Activated CD8-positive, alpha-beta T cell treated with anti-CD3 and anti-CD28 coated beads for 36 hours (primary cell): ENCODE measurements around the gene MXD1. TPM values are rescaled to one million over a fixed set of nuclear protein-coding genes. Genes with fewer than 3 reads are reported as not detected.

Experiments used
- ATAC-seq: fragments of 200-7000 bp; cut with Tn5 transposase; one replicate; pipeline ENCODE4 v1.10.0; 2021; ENCODE audit warnings: mild to moderate bottlenecking, moderate library complexity
- CTCF ChIA-PET: fragments of 350-600 bp; sonication (Branson Sonifier 250); formaldehyde crosslinking; loops from one replicate; lab custom pipeline; 2021; ENCODE audit warnings: antibody characterized with exemption; lab: Charles Lee
- POLR2A ChIA-PET: fragments of 350-600 bp; sonication (Branson Sonifier 250); formaldehyde crosslinking; loops from one replicate; lab custom pipeline; 2021; ENCODE audit warnings: antibody characterized with exemption; lab: Charles Lee
- DNase-seq: peaks from one replicate; pipeline ENCODE4 v3.0.0-alpha.2; 2020
- H3K27ac Mint-ChIP-seq: one replicate; pipeline ENCODE4 v1.8.0; 2021; ENCODE audit warnings: mild to moderate bottlenecking, mixed read lengths
- H3K27me3 Mint-ChIP-seq: one replicate; pipeline ENCODE4 v1.8.0; 2021; ENCODE audit warnings: mixed read lengths
- H3K36me3 Mint-ChIP-seq: one replicate; pipeline ENCODE4 v1.8.0; 2021; ENCODE audit warnings: low read depth, mixed read lengths
- H3K4me1 Mint-ChIP-seq: one replicate; pipeline ENCODE4 v1.8.0; 2021; ENCODE audit warnings: low read depth, mixed read lengths
- H3K4me3 Mint-ChIP-seq: one replicate; pipeline ENCODE4 v1.8.0; 2021; ENCODE audit warnings: mild to moderate bottlenecking, moderate library complexity, mixed read lengths
- H3K9me3 Mint-ChIP-seq: one replicate; pipeline ENCODE4 v1.8.0; 2021; ENCODE audit warnings: mixed read lengths
- intact Hi-C: fragments of 100-400 bp; cut with micrococcal nuclease; formaldehyde crosslinking; loops from one replicate; pipeline ENCODE4 v1.10.0; 2022
- total RNA-seq, 2 experiments: library from RNA; stranded (reverse); gene quantifications; one replicate each; pipeline ENCODE4 v1.2.3, GENCODE V29; 2021
- TF ChIP-seq, protein P1 (sequence below): fragments of 200-600 bp; IDR thresholded peaks from one replicate; pipeline ENCODE4 v1.8.0; 2022; ENCODE audit warnings: antibody characterized with exemption, mild to moderate bottlenecking

The MXD1 gene
- total RNA-seq, 2 experiments from 2014 or later = 9.9 to 11.7 TPM

DNA sequence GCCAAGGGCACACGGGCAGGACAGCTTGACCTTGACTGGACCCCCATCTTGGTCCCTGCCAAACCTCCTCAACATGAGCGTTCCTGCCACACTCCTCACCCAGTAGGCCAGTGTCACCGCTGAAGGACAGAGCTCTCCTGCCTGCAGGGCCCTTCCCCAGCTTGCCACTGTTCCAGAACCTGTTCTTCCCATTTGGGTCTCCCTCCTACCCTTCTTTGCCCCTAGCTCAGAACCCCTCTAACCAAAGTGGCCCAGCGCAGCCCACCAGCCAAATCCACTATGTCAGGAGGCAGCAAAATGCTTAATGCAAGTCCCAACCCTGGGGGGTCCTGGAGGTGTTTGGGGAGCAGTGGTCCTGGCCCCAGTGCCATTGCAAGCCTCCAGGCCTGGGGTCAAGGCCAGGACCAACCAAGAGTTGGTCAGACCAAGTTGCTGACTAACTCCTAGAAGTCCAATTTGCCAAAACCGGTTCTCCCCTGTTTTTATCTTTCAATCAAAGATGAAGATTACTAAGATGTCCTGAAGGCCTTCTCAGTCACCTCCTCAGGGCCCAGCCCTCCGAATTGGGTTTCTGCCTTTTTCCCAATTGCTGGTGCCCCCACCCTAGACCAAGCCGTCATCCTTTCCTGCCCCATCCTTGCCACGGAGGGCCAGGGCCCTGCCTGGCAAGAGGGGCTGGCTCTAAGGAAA is 51.0 kb downstream of the MXD1 start:
- ChIA-PET CTCF (no interaction called here), POLR2A (interaction anchor here (1.1 kb wide), 1 partner anchor 11 kb away, joined by 3 read pairs; no protein-coding TSS in a partner anchor)
- H3K36me3 Mint-ChIP-seq = no peaks in the 10 kb centered on the region
- H3K9me3 Mint-ChIP-seq = no peaks in the 10 kb centered on the region
- DNase-seq (no peak), ATAC-seq (no peak)
- H3K4me1 Mint-ChIP-seq = peaks cover 2% of the 10 kb centered on the region
- no peak overlapping the region for H3K27ac Mint-ChIP-seq
- no peak overlapping the region for H3K4me3 Mint-ChIP-seq
- TF ChIP-seq, protein P1, sequence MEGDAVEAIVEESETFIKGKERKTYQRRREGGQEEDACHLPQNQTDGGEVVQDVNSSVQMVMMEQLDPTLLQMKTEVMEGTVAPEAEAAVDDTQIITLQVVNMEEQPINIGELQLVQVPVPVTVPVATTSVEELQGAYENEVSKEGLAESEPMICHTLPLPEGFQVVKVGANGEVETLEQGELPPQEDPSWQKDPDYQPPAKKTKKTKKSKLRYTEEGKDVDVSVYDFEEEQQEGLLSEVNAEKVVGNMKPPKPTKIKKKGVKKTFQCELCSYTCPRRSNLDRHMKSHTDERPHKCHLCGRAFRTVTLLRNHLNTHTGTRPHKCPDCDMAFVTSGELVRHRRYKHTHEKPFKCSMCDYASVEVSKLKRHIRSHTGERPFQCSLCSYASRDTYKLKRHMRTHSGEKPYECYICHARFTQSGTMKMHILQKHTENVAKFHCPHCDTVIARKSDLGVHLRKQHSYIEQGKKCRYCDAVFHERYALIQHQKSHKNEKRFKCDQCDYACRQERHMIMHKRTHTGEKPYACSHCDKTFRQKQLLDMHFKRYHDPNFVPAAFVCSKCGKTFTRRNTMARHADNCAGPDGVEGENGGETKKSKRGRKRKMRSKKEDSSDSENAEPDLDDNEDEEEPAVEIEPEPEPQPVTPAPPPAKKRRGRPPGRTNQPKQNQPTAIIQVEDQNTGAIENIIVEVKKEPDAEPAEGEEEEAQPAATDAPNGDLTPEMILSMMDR = no peak
- no peaks in the 10 kb centered on the region for H3K27me3 Mint-ChIP-seq
- intact Hi-C loops = no loop called here

- Mint-ChIP-seq H3K27ac (no peak overlapping the region), H3K4me3 (no peak overlapping the region), H3K4me1 (peaks cover 2% of the 10 kb centered on the region), H3K9me3 (no peaks in the 10 kb centered on the region), H3K36me3 (no peaks in the 10 kb centered on the region), H3K27me3 (no peaks in the 10 kb centered on the region)
- POLR2A ChIA-PET = no interaction called here
- DNase-seq = no peak
- no peak for ATAC-seq
- intact Hi-C loops = no loop called here
- CTCF ChIA-PET = no interaction called here
- TF ChIP-seq, protein P1 = no peak
Measured at GRCh38 chr2:69966496-69966895, 51.6 kb downstream of the MXD1 start.

GRCh38 chr2:69968609-69969008 is 53.7 kb downstream of the MXD1 start:
- no peaks in the 10 kb centered on the region for H3K9me3 Mint-ChIP-seq
- POLR2A ChIA-PET = interaction anchor here (1.4 kb wide), 1 partner anchor 13 kb away, joined by 3 read pairs; no protein-coding TSS in a partner anchor
- no peaks in the 10 kb centered on the region for H3K36me3 Mint-ChIP-seq
- no peaks in the 10 kb centered on the region for H3K27me3 Mint-ChIP-seq
- ATAC-seq = no peak
- no peak overlapping the region for H3K27ac Mint-ChIP-seq
- peaks cover 2% of the 10 kb centered on the region for H3K4me1 Mint-ChIP-seq
- DNase-seq = no peak
- no peak overlapping the region for H3K4me3 Mint-ChIP-seq
- TF ChIP-seq, protein P1 = no peak
- intact Hi-C loops = no loop called here
- CTCF ChIA-PET = interaction anchor here (0.7 kb wide), 1 partner anchor 45 kb away, joined by 3 read pairs; no protein-coding TSS in a partner anchor

DNA sequence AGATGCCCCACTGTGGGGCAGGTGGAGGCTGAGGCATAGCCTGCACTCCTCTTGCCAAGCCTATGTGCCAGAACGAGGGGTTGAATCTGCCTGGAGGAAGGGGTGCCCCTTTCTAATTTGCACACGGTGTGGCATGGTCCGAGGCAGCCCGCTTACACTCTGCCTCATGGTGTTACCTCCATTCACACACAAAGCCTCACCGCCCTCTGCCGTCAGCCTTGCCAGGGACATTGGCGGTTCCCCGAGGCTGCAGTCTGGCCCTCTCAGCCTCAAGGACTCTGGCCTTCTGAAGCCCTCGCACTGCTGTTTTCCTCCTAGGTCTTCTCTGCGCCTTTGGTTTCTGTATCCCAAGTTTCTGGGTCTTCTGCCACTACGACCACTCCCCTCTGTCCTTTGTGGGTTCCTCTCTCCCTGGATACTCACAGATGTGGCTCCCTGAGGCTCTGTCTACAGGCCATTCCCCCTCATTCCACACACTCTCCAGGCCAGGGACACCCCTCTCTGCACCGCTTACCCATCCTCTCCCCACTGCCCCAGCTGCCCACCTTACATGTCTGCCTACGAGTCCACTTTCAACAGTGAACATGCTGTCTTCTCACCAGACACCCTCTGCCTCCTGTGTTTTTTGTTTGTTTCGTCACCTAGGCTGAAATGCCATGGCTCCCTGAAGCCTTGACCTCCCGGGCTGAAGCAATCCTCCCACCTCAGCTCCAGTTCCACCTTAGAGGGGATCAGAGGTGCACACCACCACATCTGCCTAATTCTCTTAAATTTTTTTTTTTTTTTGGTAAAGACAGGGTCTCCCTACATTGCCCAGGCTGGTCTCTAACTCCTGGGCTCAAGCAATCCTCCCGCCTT is 54.4 kb downstream of the MXD1 start:
- H3K36me3 Mint-ChIP-seq = no peaks in the 10 kb centered on the region
- POLR2A ChIA-PET = interaction anchor here (1.4 kb wide), 1 partner anchor 14 kb away, joined by 3 read pairs; no protein-coding TSS in a partner anchor
- no peaks in the 10 kb centered on the region for H3K9me3 Mint-ChIP-seq
- peaks cover 2% of the 10 kb centered on the region for H3K4me1 Mint-ChIP-seq
- intact Hi-C loops = no loop called here
- CTCF ChIA-PET = no interaction called here
- TF ChIP-seq, protein P1 = no peak
- DNase-seq (no peak), ATAC-seq (no peak)
- no peak overlapping the region for H3K27ac Mint-ChIP-seq
- no peak overlapping the region for H3K4me3 Mint-ChIP-seq
- no peaks in the 10 kb centered on the region for H3K27me3 Mint-ChIP-seq

DNA sequence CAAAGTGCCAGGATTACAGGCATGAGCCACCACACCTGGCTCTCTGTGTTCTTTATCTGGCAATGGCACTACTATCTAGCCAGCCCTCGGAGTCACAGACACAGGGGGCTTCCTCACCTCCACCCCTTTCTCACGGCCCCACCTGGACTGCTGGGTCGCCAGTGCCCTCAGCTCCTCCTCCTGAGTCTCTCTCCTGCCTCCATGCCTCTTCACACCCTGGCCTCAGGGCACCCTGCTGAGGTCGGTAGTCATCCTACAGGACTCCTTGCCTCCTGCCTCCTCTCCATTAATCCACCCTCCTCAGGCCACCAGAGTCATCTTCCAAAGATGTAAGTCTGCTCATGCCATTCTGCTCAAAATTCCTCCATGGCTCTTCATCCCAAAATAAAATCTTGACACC is 55.1 kb downstream of the MXD1 start:
- Mint-ChIP-seq H3K36me3 (no peaks in the 10 kb centered on the region), H3K9me3 (no peaks in the 10 kb centered on the region), H3K4me3 (no peak overlapping the region), H3K27ac (no peak overlapping the region), H3K27me3 (no peaks in the 10 kb centered on the region), H3K4me1 (no peaks in the 10 kb centered on the region)
- ChIA-PET POLR2A (no interaction called here), CTCF (no interaction called here)
- TF ChIP-seq, protein P1 = no peak
- intact Hi-C loops = no loop called here
- ATAC-seq (no peak), DNase-seq (no peak)
